Hepatocyte (in vitro differentiated cells): ENCODE measurements around the gene CRTAC1. TPM values are rescaled to one million over a fixed set of nuclear protein-coding genes. Genes with fewer than 3 reads are reported as not detected.

Experiments used
- DNase-seq: peaks from one replicate; pipeline ENCODE4 v3.0.0-alpha.2; 2016; ENCODE audit warnings: low spot score
- H2AFZ ChIP-seq: fragments of 200-600 bp; sonication (generic); 2 replicates; pipeline ENCODE4 v1.6.0; 2016; ENCODE audit warnings: antibody characterized with exemption, mild to moderate bottlenecking
- H3K27ac ChIP-seq: fragments of 200-600 bp; sonication (generic); 2 replicates; pipeline ENCODE4 v1.5.1; 2016; ENCODE audit warnings: mild to moderate bottlenecking
- H3K27me3 ChIP-seq: fragments of 200-600 bp; sonication (generic); 2 replicates; pipeline ENCODE4 v1.6.1; 2016
- H3K36me3 ChIP-seq: fragments of 200-600 bp; sonication (generic); replicated peaks from 2 replicates; pipeline ENCODE4 v1.5.1; 2016; ENCODE audit warnings: low read depth; ENCODE audit not compliant: insufficient read depth
- H3K4me1 ChIP-seq: fragments of 200-600 bp; sonication (generic); 2 replicates; pipeline ENCODE4 v1.5.1; 2016; ENCODE audit warnings: mild to moderate bottlenecking, moderate library complexity; ENCODE audit not compliant: insufficient read depth
- H3K4me2 ChIP-seq: fragments of 200-600 bp; sonication (generic); 2 replicates; pipeline ENCODE4 v1.6.0; 2016
- H3K4me3 ChIP-seq: fragments of 200-600 bp; sonication (generic); 2 replicates; pipeline ENCODE4 v1.5.1; 2016; ENCODE audit warnings: mild to moderate bottlenecking
- H3K79me2 ChIP-seq: fragments of 200-600 bp; sonication (generic); 2 replicates; pipeline ENCODE4 v1.6.0; 2017; ENCODE audit warnings: mild to moderate bottlenecking
- H3K9me2 ChIP-seq: fragments of 200-600 bp; sonication (generic); replicated peaks from 2 replicates; pipeline ENCODE4 v1.6.0; 2017; ENCODE audit warnings: mild to moderate bottlenecking; ENCODE audit not compliant: insufficient read depth
- H3K9me3 ChIP-seq: fragments of 200-600 bp; sonication (generic); 2 replicates; pipeline ENCODE4 v1.5.1; 2016; ENCODE audit warnings: low read depth, mild to moderate bottlenecking
- H4K20me1 ChIP-seq: fragments of 200-600 bp; sonication (generic); 2 replicates; pipeline ENCODE4 v1.6.0; 2016; ENCODE audit warnings: mild to moderate bottlenecking; ENCODE audit not compliant: insufficient read depth, poor library complexity, severe bottlenecking
- EZH2 ChIP-seq: fragments of 200-600 bp; sonication (generic); IDR thresholded peaks from 2 replicates; pipeline ENCODE4 v1.6.1; 2016; ENCODE audit warnings: antibody characterized with exemption, mild to moderate bottlenecking, borderline replicate concordance
- EZH2phosphoT487 ChIP-seq: fragments of 200-600 bp; sonication (generic); IDR thresholded peaks from one replicate; pipeline ENCODE4 v1.6.1; 2018; ENCODE audit warnings: antibody characterized with exemption, mild to moderate bottlenecking, low read depth, moderate library complexity; ENCODE audit not compliant: unreplicated experiment, severe bottlenecking
- WGBS: methylation state at CpG from one replicate; pipeline ENCODE4 v1.1.6; 2016; ENCODE audit warnings: low lambda C conversion rate; ENCODE audit errors: missing lambda C conversion rate; 5-methylcytosine and 5-hydroxymethylcytosine counted together
- polyA plus RNA-seq: library from polyadenylated mRNA; unstranded; fragments of >200 nt; fragmentation: Nextera tagmentation; extraction: Ambion mirVana; gene quantifications from 2 replicates; pipeline ENCODE4 v1.2.1, GENCODE V29; 2016
- total RNA-seq: library from RNA; depleted of rRNA; stranded (reverse); fragments of >200 nt; gene quantifications from 2 replicates; pipeline ENCODE4 v1.2.3, GENCODE V29; 2014
- TF ChIP-seq, protein P1 (sequence below): fragments of 200-600 bp; sonication (generic); IDR thresholded peaks from 2 replicates; pipeline ENCODE4 v1.5.1; 2016; ENCODE audit warnings: antibody characterized with exemption, mild to moderate bottlenecking; ENCODE audit not compliant: poor library complexity

Gene CRTAC1
- total and polyA plus RNA-seq, 2 experiments from 2014 or later, result 0.47 to 0.76 TPM

DNA sequence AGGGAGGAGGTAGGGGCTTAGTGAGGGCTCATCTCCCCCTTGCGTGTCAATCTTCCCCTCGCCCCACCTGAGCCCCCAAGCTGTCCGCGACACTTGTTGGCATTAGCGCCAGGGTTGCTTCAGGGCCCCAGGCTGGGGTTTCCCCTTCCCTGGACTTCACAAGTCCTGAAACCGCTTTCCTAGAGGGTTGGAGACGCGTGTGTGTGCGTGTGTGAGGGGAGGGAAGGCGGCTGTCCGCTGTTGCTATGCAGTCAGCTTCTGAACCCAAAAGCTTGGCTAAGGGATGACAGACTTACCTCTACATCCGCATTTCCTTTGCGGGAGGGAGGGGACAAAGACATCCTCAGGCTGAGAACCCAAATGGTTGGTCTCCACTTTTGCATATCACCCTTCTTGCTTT is 180.0 kb downstream of the CRTAC1 start:
- no peak for TF ChIP-seq EZH2
- TF ChIP-seq, protein P1, sequence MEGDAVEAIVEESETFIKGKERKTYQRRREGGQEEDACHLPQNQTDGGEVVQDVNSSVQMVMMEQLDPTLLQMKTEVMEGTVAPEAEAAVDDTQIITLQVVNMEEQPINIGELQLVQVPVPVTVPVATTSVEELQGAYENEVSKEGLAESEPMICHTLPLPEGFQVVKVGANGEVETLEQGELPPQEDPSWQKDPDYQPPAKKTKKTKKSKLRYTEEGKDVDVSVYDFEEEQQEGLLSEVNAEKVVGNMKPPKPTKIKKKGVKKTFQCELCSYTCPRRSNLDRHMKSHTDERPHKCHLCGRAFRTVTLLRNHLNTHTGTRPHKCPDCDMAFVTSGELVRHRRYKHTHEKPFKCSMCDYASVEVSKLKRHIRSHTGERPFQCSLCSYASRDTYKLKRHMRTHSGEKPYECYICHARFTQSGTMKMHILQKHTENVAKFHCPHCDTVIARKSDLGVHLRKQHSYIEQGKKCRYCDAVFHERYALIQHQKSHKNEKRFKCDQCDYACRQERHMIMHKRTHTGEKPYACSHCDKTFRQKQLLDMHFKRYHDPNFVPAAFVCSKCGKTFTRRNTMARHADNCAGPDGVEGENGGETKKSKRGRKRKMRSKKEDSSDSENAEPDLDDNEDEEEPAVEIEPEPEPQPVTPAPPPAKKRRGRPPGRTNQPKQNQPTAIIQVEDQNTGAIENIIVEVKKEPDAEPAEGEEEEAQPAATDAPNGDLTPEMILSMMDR, result no peak
- TF ChIP-seq EZH2phosphoT487, result no peak
- Histone ChIP-seq H3K4me1 (peaks cover 3% of the 10 kb centered on the region), H3K4me3 (no peak overlapping the region), H2AFZ (no peak overlapping the region), H4K20me1 (no peaks in the 10 kb centered on the region), H3K27me3 (peaks cover 42% of the 10 kb centered on the region), H3K79me2 (no peaks in the 10 kb centered on the region), H3K9me3 (no peaks in the 10 kb centered on the region), H3K9me2 (no peaks in the 10 kb centered on the region), H3K27ac (no peak overlapping the region), H3K4me2 (peak overlapping the region; percentile 89), H3K36me3 (no peaks in the 10 kb centered on the region)
- WGBS, result 25% methylated on average over 8 of the region's 13 CpGs
- DNase-seq, result peak; percentile 43

DNA sequence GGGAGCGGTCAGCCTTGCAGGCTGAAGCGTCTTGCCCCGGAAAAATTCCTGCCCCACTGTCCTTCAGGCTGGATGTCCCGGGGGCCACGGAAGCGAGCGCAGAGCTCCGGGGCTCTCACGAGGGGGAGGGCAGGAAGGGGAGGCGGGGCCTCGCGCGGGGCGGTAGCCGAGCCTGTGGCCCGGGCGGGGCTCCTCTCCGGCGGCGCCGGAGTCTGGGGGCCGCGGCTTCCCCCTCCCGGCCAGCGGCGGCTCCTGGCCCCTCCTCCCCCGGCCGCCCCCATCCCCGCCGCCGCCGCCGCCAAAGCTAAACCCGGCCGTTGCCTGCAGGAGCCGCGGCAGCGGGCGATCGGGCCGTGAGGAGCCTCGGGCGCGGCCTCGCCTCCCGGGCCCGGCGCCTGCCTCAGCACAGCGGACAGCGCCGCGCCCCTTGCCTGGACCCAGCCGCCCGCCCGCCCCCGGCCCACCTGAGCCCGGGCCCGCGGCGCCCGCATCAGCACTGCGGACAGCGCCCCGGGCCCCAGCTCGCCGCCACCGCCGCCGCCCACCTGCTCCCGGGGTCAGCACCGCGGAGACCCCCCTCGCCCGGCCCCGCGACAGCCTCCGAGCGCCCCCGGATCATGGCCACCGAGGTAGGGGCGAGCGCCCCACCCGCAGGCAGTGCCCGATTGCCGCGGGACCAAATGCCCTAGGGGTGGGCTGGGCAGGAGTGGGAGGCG is 180.6 kb downstream of the CRTAC1 start, which contains the start of gene GOLGA7B:
GOLGA7B (plus strand) TSS at position 157 of the 716 bp plus-strand sequence; CDS start at position 618, 461 bp downstream.
- Histone ChIP-seq H3K36me3 (no peaks in the 10 kb centered on the region), H3K4me3 (peak within 1 kb of the TSS; percentile 29), H2AFZ (no peak within 1 kb of the TSS)

DNA sequence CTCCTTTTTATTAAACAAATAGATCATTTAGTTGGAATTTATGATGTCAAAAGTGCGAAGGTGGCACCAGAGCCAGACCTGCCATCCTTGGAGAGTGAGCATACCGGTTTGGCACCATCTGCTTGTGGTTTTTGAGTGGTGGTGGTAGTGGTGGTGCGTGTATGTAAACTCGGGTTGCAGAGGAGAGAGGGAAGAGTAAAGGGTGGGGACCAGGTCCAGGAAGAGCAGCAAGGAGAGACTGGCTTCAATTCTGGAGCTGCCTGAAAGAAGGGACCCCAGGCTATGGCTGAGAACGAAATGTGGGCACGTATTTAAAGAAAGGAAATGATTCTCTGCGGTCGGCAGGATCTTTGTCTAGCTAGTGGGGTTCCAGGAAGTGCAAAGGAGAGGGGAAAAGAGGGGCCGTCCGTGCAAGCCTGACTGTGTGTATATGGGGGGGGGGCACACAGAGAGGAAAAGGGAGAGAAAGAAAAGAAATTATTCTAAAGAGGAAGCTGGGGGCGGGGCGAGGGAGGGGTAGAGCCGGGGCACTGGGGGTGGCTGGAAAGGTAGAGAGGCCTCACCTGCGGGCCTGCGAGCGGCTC is 181.2 kb downstream of the CRTAC1 start:
- peak overlapping the region; percentile 89 for H3K4me2 ChIP-seq

More for the DNA sequence above, 180.6 kb downstream of the CRTAC1 start, which contains the start of gene GOLGA7B:
- H3K4me2 ChIP-seq, result peak within 1 kb of the TSS; percentile 89
- H3K27ac ChIP-seq, result no peak within 1 kb of the TSS
- H3K9me2 ChIP-seq, result no peaks in the 10 kb centered on the region
- peak; percentile 89 for DNase-seq
- H3K9me3 ChIP-seq, result no peaks in the 10 kb centered on the region
- peaks cover 3% of the 10 kb centered on the region for H3K4me1 ChIP-seq
- TF ChIP-seq EZH2phosphoT487 (no peak), EZH2 (no peak)
- TF ChIP-seq, protein P1, result no peak
- no peaks in the 10 kb centered on the region for H4K20me1 ChIP-seq
- WGBS, result 0% methylated on average over 9 of the region's 87 CpGs
- H3K27me3 ChIP-seq, result peaks cover 42% of the 10 kb centered on the region
- no peaks in the 10 kb centered on the region for H3K79me2 ChIP-seq

More for the DNA sequence above, 181.2 kb downstream of the CRTAC1 start:
- Histone ChIP-seq H3K4me3 (peak overlapping the region; percentile 29), H3K9me2 (no peaks in the 10 kb centered on the region), H3K4me1 (peaks cover 3% of the 10 kb centered on the region), H2AFZ (no peak overlapping the region), H3K36me3 (no peaks in the 10 kb centered on the region), H3K9me3 (no peaks in the 10 kb centered on the region), H3K27me3 (peaks cover 42% of the 10 kb centered on the region), H4K20me1 (no peaks in the 10 kb centered on the region), H3K79me2 (no peaks in the 10 kb centered on the region), H3K27ac (no peak overlapping the region)
- 19% methylated on average over 9 of the region's 16 CpGs for WGBS
- TF ChIP-seq EZH2phosphoT487 (no peak), EZH2 (no peak)
- TF ChIP-seq, protein P1, result no peak
- no peak for DNase-seq
